T-helper 2 cell treated with Interferon-gamma antibody and Interleukin-4, amounts not matched to agents 100 ng/mL and 5 ng/mL, for 36 hours (primary cell): ENCODE measurements around the gene ADAP2. TPM values are rescaled to one million over a fixed set of nuclear protein-coding genes. Genes with fewer than 3 reads are reported as not detected.
"Not testable (repeated sequence)": the region's sequence is repeated elsewhere in the genome, so short reads cannot be mapped to it uniquely, and the experiment has no call there.

Experiments
- intact Hi-C: fragments of 100-400 bp; cut with micrococcal nuclease; formaldehyde crosslinking; loops from one replicate; pipeline ENCODE4 v1.15.1; 2023
- total RNA-seq: library from RNA; stranded (reverse); gene quantifications from 2 replicates; pipeline ENCODE4 v1.2.3, GENCODE V29; 2022

ADAP2 gene
- total RNA-seq, 1 donor from 2014 or later, result 0.91 TPM

- intact Hi-C loops, result loop anchor here (1.0 to 5.0 kb wide), 2 partner anchors 64 to 342 kb away; partner anchors contain the start of genes EVI2B and TEFM
These were observed 48.5 kb downstream of the ADAP2 start for GRCh38 chr17:30969989-30970830.

GRCh38 chr17:30970831-30971567 lies 49.3 kb downstream of the ADAP2 start, which contains the start of gene RNF135:
Gene RNF135 (plus strand): TSS chr17:30971039. CDS start chr17:30971074, 35 bp downstream.
- intact Hi-C loops, result loop anchor here (1.0 to 5.0 kb wide), 2 partner anchors 65 to 341 kb away; partner anchors contain the start of genes EVI2B and TEFM

DNA sequence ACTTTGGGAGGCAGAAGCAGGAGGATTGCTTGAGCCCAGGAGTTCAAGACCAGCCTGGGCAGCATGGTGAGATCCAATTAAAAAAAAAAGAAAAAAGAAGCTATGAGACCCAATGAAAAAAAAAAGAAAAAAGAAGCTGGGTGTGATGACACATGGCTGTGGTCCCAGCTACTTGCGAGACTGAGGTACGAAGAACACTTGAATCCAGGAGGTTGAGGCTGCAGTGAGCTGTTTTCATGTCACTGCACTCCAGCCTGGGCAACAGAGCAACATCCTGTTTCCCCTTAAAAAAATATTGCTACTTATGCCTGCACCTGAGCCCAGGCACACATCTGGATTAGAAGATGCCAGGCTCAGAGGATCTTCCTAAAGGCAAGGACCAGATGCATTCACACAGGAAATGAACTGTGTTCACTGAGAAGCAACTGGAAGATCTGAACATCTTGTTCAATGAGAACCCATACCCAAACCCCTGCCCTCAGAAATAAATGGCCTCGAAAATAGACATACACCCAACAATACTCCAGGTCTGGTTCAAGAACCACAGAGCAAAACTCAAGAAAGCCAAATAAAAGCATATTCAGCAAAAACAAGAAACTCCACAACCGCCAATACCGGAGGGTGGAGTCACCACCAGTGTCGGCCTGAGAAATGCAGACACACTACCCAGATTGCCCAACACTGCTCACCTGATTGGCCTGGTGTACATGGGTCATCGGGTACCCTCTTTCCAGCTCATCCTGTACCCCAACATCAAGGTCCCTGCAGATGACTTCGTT lies 53.5 kb downstream of the ADAP2 start:
- intact Hi-C loops, result no loop called here

- intact Hi-C loops, result not testable (repeated sequence)
These were observed 58.2 kb downstream of the ADAP2 start for GRCh38 chr17:30979919-30980318.

DNA sequence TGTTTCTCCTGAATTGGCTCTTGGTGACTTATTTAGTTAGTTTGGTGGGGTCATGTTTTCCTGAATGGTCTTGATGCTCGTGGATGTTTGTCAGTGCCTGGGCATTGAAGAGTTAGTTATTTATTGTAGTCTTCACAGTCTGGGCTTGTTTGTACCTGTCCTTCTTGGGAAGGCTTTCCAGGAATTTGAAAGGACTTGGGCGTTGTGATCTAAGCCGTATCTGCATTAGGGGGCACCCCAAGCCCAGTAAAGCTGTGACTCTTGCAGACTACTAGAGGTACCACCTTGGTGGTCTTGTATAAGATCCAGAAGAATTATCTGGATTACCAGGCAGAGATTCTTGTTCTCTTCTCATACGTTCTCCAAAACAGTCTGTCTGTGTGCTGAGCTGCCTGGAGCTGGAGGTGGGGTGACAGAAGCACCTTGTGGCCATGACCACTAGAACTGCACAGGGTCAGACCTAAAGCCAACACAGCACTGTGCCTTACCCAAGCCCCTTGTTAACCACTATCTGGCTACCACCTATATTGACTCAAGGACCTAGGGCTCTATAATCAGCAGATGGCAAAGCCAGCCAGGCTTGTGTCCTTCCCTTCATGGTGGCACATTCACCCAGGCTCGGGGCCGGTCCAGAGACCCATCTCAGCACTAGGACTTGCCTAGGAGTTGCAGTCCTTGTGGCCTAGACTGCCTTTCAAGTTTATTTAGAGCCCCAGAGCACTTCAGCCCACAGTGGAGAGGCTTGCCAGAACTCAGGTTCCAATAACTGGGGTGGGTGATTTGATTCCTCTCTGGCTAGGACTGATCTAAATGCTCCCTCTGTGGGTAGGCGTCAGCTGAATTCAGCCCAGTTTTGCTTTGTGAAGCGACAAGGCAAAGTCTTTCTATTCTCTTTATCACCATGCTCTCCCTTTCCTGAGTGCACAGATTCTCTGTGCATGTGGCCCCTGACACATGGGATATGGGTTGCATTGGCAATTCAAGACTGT lies 60.1 kb downstream of the ADAP2 start:
- intact Hi-C loops, result no loop called here

DNA sequence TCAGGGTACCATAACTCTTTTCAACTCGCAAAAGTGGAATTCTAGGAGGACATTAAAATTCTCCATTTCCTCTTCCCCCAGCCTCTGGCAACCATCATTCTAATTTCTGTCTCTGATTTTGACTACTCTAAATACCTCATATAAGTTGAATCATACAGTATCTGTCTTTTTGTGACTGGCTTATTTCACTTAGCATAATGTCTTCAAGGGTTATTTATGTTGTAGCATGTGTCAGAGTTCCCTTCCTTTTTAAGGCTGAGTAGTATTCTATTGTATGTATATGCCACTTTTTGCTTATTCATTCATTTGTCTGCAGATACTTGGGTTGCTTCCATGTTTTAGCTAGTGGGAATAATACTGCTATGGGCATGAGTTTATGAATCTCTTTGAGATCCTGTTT lies 61.1 kb downstream of the ADAP2 start:
- intact Hi-C loops, result no loop called here

- intact Hi-C loops, result no loop called here
These were observed 68.7 kb downstream of the ADAP2 start for GRCh38 chr17:30990458-30990857.

DNA sequence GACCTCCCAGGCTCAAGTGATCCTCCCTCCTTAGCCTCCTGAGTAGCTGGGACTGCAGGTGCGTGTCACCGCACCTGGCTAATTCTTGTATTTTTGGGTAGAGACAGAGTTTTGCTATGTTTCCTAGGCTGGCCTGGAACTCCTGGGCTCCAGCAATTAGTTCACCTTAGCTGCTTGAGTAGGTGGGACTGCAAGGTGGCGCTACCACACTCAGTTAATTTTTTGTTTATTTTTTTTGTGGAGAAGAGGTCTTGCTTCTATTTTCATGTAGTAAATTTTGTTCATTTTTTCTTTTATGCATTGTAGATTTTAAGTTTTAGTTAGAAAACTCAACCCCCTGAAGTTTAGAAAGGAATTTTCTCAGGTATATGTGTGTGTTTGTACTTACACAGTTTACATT lies 70.8 kb downstream of the ADAP2 start:
- intact Hi-C loops, result no loop called here

DNA sequence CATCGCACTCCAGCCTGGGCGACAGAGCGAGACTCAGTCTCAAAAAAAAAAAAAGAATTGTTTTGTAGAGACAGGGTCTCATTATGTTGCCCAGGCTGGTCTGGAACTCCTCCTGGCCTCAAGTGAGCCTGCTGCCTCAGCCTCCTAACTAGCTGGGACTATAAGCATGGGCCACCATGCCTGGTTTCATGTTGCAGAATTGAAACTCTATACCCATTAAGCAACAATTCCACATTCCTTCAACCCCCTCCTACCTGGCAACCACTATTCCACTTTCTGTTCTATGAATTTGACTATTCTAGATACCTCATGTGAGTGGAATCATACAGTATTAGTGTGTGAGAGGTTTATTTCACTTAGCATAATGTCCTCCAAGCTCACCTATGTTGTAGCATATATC lies 73.6 kb downstream of the ADAP2 start:
- intact Hi-C loops, result no loop called here

GRCh38 chr17:30996486-30996885 lies 74.7 kb downstream of the ADAP2 start:
- intact Hi-C loops, result no loop called here

GRCh38 chr17:30997270-30997669 lies 75.5 kb downstream of the ADAP2 start:
- intact Hi-C loops, result no loop called here

- intact Hi-C loops, result no loop called here
These were observed 76.1 kb downstream of the ADAP2 start for GRCh38 chr17:30997842-30998241.

DNA sequence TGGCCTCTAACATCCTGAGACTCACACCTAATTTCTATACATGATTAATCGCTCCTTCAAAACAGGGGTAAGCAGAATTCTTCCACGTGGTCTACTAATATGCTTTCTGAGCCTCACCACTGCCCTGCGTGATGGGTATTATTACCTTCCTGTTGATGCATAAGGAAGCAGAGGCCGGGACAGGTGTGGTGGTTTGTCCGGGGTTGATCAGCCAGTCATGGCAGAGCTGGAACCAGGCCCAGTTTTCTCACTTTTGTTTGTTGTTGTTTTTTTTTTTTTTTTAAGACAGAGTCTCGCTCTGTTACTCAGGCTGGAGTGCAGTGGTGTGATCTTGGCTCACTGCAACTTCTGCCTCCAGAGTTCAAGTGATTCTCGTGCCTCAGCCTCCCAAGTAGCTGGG lies 80.3 kb downstream of the ADAP2 start:
- intact Hi-C loops, result no loop called here

DNA sequence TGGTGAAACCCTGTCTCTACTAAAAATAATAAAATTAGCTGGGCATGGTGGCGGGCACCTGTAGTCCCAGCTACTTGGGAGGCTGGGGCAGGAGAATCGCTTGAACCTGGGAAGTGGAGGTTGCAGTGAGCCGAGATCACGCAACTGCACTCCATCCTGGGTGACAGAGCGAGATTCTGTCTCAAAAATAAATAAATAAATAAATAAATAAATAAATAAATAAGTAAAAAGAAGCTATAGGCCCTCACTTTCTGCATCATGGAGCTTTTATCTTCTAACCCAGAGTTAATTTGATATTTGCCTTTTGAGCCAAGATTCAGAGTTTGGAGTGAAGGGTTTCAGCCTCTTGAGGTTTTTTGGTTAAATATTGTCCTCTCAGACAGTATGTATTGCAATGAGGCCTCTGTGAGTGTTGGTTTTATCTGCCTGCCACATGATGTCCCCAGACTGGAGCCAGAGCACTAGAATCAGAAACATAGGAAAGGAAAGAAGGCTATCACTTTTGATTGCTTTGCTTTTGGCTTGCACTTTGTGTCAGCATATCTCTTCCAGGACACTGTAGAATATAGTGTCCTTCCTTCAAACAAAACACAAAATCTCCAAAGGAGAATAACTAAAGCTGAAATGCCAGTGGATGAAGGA lies 81.6 kb downstream of the ADAP2 start:
- intact Hi-C loops, result no loop called here

GRCh38 chr17:31004160-31004559 lies 82.4 kb downstream of the ADAP2 start:
- intact Hi-C loops, result no loop called here

- intact Hi-C loops, result loop anchor here (5.0 kb wide), 1 partner anchor 406 kb away; no protein-coding TSS in a partner anchor
These were observed 86.1 kb downstream of the ADAP2 start for GRCh38 chr17:31007695-31008373.

DNA sequence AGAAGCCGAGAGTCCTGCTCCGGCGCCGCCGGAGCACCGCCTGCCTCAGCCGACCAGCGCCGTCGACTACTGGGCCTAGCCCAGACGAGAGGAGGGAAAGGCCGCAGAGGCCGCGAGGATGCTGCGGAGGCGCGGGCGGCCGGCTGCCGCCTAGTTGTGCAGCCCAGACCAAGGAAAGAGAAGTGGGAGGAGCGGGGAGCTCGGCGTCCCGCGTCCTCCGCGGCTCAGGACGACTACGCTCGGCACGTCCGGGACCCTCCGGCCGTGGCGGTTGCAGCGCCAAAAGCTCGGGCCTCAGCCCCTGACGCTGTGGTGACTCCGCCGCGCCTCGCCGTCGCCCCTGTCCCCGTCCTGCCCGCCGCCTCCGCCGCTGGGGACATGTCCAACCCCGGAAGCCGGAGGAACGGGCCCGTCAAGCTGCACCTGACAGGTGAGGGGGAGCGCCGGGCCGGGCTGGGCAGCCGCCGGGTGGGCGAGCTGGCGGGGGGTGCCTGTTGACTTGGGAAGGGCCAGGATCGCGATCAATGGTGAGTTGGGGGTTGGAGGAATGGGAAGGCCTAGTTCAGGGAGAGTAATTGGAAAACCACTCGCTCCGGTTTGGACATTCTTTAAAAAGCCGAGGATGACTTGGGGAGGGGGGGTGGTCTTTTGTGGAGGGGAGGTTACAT lies 86.8 kb downstream of the ADAP2 start:
- intact Hi-C loops, result loop anchor here (5.0 kb wide), 1 partner anchor 406 kb away; no protein-coding TSS in a partner anchor
